Right hindlimb (tissue), 1 donor: ENCODE results near the gene SOCS6.
"Not testable (repeated sequence)": the region's sequence is repeated elsewhere in the genome, so short reads cannot be mapped to it uniquely, and the experiment has no call there.

Source experiments
- DNase-seq: peaks from one replicate; pipeline ENCODE4 v3.0.0-alpha.2; 2018

Gene SOCS6

GRCh38 chr18:70362258-70362657 is 73.4 kb downstream of the SOCS6 start:
- no peak for DNase-seq

- DNase-seq: no peak
Measured at GRCh38 chr18:70363861-70364260, 75.0 kb downstream of the SOCS6 start.

GRCh38 chr18:70365361-70365760 is 76.5 kb downstream of the SOCS6 start:
- no peak for DNase-seq

DNA sequence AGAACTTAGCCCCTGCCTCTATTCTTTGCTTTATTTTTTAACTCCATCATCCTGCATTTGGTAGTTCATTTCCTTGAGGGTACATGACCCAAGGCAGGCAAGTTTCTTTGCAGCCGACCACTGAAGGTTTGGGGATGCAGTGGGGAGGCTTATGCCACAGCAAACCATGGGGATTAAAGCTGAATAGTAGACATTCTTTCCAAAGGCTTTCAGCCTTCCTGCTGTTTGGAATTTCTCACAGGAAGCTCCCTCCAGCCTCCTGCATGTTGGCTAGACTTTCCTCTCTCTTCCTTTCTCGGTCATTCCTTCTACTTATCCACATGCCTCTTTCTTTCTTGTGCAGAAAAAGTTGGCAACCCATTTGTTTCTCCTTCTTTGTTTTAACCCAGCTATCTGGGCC is 77.3 kb downstream of the SOCS6 start:
- DNase-seq: no peak

DNA sequence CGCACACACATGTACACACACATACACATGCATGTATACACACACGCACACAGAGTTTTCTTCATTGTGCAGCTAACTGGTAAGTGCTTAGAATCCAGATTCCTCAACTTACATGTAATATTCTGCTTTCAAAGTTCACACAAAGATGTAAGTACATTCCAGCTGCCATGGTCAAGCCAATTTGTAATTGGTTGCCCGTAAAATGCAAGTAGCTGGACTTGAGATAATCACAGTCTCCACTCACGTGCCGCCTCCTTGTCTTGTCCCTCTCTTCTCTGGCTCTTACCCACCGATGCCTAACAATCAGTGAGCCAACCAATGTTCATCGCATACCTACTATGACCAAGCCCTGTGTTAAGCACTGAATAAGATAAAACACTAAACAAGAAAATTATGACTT is 77.8 kb downstream of the SOCS6 start:
- no peak for DNase-seq

- DNase-seq: not testable (repeated sequence)
Measured at GRCh38 chr18:70367344-70367743, 78.5 kb downstream of the SOCS6 start.

DNA sequence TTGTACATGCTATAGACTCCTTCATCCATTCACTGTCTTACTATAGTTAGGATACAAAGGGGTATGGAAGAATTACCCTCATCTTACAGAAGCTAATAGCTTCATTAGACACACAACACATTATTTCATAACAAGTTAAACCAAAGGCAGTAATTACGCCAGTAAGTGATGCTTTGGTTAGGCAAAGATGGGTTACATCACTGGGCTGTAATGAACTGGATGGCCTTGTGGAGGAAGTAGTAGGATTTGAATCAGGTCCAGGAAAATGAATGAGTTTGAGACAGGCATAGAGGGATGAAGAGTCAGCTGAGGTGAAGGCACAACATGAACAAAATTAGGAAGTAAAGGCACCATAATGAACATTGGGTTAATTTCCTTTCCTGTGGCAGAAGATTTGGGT is 80.1 kb downstream of the SOCS6 start:
- no peak for DNase-seq

DNA sequence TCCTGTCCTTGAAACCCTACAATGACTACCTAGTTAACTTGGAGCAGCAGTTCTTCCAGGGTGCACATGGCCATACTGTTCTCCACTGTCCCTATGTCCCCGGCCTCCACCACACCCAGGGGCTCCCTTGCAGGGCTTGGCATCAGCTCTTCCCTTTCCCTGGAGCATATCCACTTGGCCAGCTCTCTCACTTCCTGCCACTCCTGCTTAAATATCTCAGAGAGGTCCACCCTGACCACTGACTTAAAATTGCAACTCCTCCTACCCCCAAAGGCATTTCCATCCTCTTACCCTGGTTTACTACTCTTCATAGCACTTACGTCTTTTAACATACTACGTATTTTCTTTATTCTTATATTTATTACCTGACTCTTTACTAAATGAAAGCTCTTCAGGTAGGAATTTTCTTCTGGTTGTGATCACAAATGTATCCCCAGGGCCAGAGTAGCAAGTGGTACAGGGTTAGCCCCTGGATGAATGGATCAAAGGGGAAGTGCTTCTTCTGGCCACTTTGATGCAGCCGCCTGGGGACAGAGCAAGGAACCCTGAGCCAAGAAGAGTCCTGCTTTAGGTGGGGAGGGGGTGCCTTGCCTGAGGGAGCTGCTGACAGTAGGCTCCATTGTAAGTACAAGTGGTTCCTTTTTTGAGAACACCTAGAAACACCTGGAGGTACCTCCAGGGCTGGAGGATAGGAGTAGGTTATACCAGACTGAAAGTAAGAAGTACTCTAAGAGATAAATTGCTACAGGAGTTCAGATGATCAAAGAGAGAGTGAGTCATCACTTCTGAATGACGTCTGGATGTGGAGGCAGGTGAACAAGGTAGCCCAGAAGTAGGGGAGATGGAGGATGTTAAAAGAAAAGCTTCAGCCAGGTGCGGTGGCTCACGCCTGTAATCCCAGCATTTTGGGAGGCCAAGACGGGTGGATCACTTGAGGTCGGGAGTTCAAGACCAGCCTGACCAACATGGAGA is 82.2 kb downstream of the SOCS6 start:
- no peak for DNase-seq

DNA sequence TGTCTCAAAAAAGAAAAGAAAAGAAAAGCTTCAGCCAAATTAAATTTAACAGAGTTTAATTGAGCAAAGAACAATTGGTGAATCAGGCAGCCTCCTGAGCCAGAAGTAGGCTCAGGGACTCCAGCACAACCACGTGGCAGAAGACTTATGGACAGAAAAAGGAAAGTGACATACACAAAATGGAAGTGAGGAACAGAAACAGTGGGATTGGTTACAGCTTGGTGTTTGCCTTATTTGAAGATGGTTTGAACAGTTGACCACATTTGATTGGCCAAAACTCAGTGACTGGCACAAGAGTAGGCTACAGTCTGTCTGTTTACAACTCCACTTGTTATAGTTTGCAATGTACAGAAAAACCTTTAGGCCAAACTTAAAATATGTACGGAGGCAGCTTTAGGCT is 83.1 kb downstream of the SOCS6 start:
- no peak for DNase-seq

DNA sequence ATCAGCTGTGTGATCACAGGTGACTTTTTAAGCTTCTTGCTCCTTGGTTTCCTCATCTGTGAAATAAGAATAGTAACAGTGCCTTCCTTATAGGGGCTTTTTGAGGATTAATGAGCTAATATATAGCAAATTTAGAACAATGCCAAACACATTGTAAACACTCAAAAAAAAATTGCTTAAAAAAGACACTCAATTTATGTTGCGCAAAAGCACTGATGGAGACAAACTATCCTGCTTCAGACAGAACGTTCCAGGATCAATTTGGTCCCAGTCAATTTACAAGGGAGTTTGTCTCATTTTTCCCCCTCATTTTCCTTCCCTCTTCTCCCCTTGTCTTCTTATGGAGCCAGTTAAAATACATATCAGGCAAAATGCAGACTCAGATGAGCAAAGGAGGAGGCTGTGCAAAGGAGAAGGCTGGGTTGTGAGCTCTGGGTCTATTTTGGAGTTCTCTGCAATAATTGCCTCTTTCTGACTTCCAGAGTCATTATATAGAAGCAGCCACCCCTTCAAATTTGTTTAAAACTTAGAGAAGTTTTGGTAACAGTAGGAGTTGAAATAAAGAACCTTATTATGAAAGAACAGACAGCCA is 83.7 kb downstream of the SOCS6 start:
- no peak for DNase-seq

- no peak for DNase-seq
Measured at GRCh38 chr18:70373042-70373519, 84.2 kb downstream of the SOCS6 start.

GRCh38 chr18:70374154-70374553 is 85.3 kb downstream of the SOCS6 start:
- no peak for DNase-seq

- no peak for DNase-seq
Measured at GRCh38 chr18:70376137-70376913, 87.5 kb downstream of the SOCS6 start.

- no peak for DNase-seq
Measured at GRCh38 chr18:70376914-70377258, 88.0 kb downstream of the SOCS6 start.

GRCh38 chr18:70377317-70377799 is 88.5 kb downstream of the SOCS6 start:
- DNase-seq: no peak

GRCh38 chr18:70377857-70378701 is 89.2 kb downstream of the SOCS6 start:
- no peak for DNase-seq
